Measurements from ENCODE around the gene THAP11. TPM values are rescaled to one million over a fixed set of nuclear protein-coding genes. Genes with fewer than 3 reads are reported as not detected.
A peak's percentile ranks its signal among the peaks of the same experiment; 100 is the strongest.

Gene THAP11
- total and polyA plus RNA-seq, 2 of the 13 experiments (the other 11 are each of a cell fraction or from before 2014, with no cell fraction given): 44.2 to 53.4 TPM

DNA sequence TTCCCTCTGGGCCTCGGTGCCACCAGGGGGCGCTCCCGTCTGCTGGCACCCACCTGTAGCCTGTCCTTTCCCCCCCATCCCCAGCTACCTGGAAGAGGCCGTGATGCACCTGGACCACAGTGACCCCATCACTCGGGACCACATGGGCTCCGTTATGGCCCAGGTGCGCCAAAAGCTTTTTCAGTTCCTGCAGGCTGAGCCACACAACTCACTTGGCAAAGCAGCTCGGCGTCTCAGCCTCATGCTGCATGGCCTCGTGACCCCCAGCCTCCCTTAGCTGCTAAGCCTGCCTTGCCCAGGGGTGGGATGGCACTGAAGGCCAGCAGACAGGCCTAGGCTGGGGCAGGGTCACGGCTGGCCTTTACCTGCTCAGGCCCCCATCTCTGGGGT, 41.7 kb downstream of the THAP11 start (continued):
- TF ChIP-seq ZNF263 (CRISPR knock-in tag; IDR thresholded peaks at IDR 0.05): peak; percentile 73
- TF ChIP-seq ZNF138 (CRISPR knock-in tag; IDR thresholded peaks at IDR 0.05; ENCODE audit: low read depth): no peak
- TF ChIP-seq ZEB1 (IDR thresholded peaks at IDR 0.05; ENCODE audit: insufficient replicate concordance, low read depth): peak; percentile 88
- TF ChIP-seq CBX5 (CRISPR knock-in tag; IDR thresholded peaks at IDR 0.05; ENCODE audit: borderline replicate concordance): peak; percentile 81; the same call in 1 of the 2 replicates
- TF ChIP-seq PAWR (CRISPR knock-in tag; IDR thresholded peaks at IDR 0.05; ENCODE audit: borderline replicate concordance): no peak
- no peak for TF ChIP-seq GRHL1 (CRISPR knock-in tag; conservative IDR thresholded peaks at IDR 0.05)
- TF ChIP-seq TFAP4 (IDR thresholded peaks at IDR 0.05; ENCODE audit: borderline replicate concordance, low read depth): peak; percentile 34; the same call in 1 of the 2 replicates
- peak; percentile 2; the same call in 1 of the 2 replicates for TF ChIP-seq HNRNPL (IDR thresholded peaks at IDR 0.05; ENCODE audit: low read depth, low read length)
- TF ChIP-seq PRDM15 (CRISPR knock-in tag; IDR thresholded peaks at IDR 0.05): no peak
- TF ChIP-seq ETV5 (CRISPR knock-in tag; IDR thresholded peaks at IDR 0.05; ENCODE audit: borderline replicate concordance): no peak
- TF ChIP-seq DNMT1 (CRISPR knock-in tag; IDR thresholded peaks at IDR 0.05): 0 out of 2 replicates have a peak, but pooled peaks have one; percentile 38
- TF ChIP-seq MTA1 (CRISPR knock-in tag; IDR thresholded peaks at IDR 0.05; ENCODE audit: borderline replicate concordance): peak; percentile 55; the same call in 1 of the 2 replicates
- TF ChIP-seq, protein P1, sequence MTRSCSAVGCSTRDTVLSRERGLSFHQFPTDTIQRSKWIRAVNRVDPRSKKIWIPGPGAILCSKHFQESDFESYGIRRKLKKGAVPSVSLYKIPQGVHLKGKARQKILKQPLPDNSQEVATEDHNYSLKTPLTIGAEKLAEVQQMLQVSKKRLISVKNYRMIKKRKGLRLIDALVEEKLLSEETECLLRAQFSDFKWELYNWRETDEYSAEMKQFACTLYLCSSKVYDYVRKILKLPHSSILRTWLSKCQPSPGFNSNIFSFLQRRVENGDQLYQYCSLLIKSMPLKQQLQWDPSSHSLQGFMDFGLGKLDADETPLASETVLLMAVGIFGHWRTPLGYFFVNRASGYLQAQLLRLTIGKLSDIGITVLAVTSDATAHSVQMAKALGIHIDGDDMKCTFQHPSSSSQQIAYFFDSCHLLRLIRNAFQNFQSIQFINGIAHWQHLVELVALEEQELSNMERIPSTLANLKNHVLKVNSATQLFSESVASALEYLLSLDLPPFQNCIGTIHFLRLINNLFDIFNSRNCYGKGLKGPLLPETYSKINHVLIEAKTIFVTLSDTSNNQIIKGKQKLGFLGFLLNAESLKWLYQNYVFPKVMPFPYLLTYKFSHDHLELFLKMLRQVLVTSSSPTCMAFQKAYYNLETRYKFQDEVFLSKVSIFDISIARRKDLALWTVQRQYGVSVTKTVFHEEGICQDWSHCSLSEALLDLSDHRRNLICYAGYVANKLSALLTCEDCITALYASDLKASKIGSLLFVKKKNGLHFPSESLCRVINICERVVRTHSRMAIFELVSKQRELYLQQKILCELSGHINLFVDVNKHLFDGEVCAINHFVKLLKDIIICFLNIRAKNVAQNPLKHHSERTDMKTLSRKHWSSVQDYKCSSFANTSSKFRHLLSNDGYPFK (CRISPR knock-in tag; IDR thresholded peaks at IDR 0.05; ENCODE audit: borderline replicate concordance): peak; percentile 60; the same call in 1 of the 2 replicates
- no peak for TF ChIP-seq FOXJ3 (CRISPR knock-in tag; IDR thresholded peaks at IDR 0.05; ENCODE audit: borderline replicate concordance)
- peak; percentile 88 for TF ChIP-seq SMC3 (IDR thresholded peaks at IDR 0.05; ENCODE audit: low read length)
- TF ChIP-seq PPARG (CRISPR knock-in tag; conservative IDR thresholded peaks at IDR 0.05): 0 out of 2 replicates have a peak, but pooled peaks have one; percentile 32
- TF ChIP-seq BORCS8-MEF2B (CRISPR knock-in tag; IDR thresholded peaks at IDR 0.05): peak; percentile 74; the same call in 1 of the 2 replicates
- TF ChIP-seq, protein P2, sequence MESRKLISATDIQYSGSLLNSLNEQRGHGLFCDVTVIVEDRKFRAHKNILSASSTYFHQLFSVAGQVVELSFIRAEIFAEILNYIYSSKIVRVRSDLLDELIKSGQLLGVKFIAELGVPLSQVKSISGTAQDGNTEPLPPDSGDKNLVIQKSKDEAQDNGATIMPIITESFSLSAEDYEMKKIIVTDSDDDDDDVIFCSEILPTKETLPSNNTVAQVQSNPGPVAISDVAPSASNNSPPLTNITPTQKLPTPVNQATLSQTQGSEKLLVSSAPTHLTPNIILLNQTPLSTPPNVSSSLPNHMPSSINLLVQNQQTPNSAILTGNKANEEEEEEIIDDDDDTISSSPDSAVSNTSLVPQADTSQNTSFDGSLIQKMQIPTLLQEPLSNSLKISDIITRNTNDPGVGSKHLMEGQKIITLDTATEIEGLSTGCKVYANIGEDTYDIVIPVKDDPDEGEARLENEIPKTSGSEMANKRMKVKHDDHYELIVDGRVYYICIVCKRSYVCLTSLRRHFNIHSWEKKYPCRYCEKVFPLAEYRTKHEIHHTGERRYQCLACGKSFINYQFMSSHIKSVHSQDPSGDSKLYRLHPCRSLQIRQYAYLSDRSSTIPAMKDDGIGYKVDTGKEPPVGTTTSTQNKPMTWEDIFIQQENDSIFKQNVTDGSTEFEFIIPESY (CRISPR knock-in tag; IDR thresholded peaks at IDR 0.05): peak; percentile 45; the same call in 1 of the 2 replicates

Measured in HepG2 (cell line).